GM23248 (cell line): Measurements from ENCODE around the gene DIPK1B. TPM values are rescaled to one million over a fixed set of nuclear protein-coding genes. Genes with fewer than 3 reads are reported as not detected.

Source experiments
- DNase-seq: peaks from one replicate; pipeline ENCODE4 v3.0.0-alpha.2; 2015
- H2AFZ ChIP-seq: fragments of 200-600 bp; sonication (generic); 2 replicates; pipeline ENCODE4 v1.6.1; 2016; ENCODE audit warnings: antibody characterized with exemption
- H3F3A ChIP-seq: fragments of 200-600 bp; sonication (generic); 2 replicates; pipeline ENCODE4 v1.6.1; 2016; ENCODE audit warnings: mild to moderate bottlenecking, antibody characterized with exemption, mixed run types; ENCODE audit not compliant: insufficient read depth
- H3K27ac ChIP-seq: fragments of 200-600 bp; sonication (generic); 2 replicates; pipeline ENCODE4 v1.5.1; 2016; ENCODE audit warnings: mild to moderate bottlenecking
- H3K27me3 ChIP-seq: fragments of 200-600 bp; sonication (generic); replicated peaks from 2 replicates; pipeline ENCODE4 v1.6.1; 2016; ENCODE audit warnings: mild to moderate bottlenecking; ENCODE audit not compliant: insufficient read depth
- H3K36me3 ChIP-seq: fragments of 200-600 bp; sonication (generic); 2 replicates; pipeline ENCODE4 v1.6.1; 2016; ENCODE audit warnings: low read depth, mild to moderate bottlenecking
- H3K4me1 ChIP-seq: fragments of 200-600 bp; sonication (generic); 2 replicates; pipeline ENCODE4 v1.6.1; 2016; ENCODE audit warnings: mild to moderate bottlenecking; ENCODE audit not compliant: insufficient read depth
- H3K4me2 ChIP-seq: fragments of 200-600 bp; sonication (generic); one replicate; pipeline ENCODE4 v1.6.1; 2016; ENCODE audit warnings: mild to moderate bottlenecking; ENCODE audit not compliant: unreplicated experiment
- H3K4me3 ChIP-seq: fragments of 200-600 bp; sonication (generic); 2 replicates; pipeline ENCODE4 v1.5.1; 2016; ENCODE audit warnings: mild to moderate bottlenecking
- H3K79me2 ChIP-seq: fragments of 200-600 bp; sonication (generic); 2 replicates; pipeline ENCODE4 v1.6.1; 2016; ENCODE audit warnings: mild to moderate bottlenecking; ENCODE audit not compliant: insufficient read depth
- H3K9ac ChIP-seq: fragments of 200-600 bp; sonication (generic); 2 replicates; pipeline ENCODE4 v1.6.1; 2016; ENCODE audit warnings: mild to moderate bottlenecking
- H3K9me2 ChIP-seq: fragments of 200-600 bp; sonication (generic); 2 replicates; pipeline ENCODE4 v1.6.1; 2016; ENCODE audit warnings: mixed run types, mild to moderate bottlenecking, moderate library complexity; ENCODE audit not compliant: insufficient read depth
- H3K9me3 ChIP-seq: fragments of 200-600 bp; sonication (generic); one replicate; pipeline ENCODE4 v1.6.1; 2017; ENCODE audit warnings: low read depth
- H4K20me1 ChIP-seq: fragments of 200-600 bp; sonication (generic); 2 replicates; pipeline ENCODE4 v1.6.0; 2016; ENCODE audit not compliant: insufficient read depth
- EZH2 ChIP-seq: fragments of 200-600 bp; sonication (generic); IDR thresholded peaks from 2 replicates; pipeline ENCODE4 v1.6.1; 2018; ENCODE audit warnings: antibody characterized with exemption, mild to moderate bottlenecking; ENCODE audit not compliant: insufficient read depth, poor library complexity, severe bottlenecking
- EZH2phosphoT487 ChIP-seq: fragments of 200-600 bp; sonication (generic); IDR thresholded peaks from 2 replicates; pipeline ENCODE4 v1.6.1; 2018; ENCODE audit warnings: antibody characterized with exemption, moderate library complexity, mild to moderate bottlenecking, low read depth; ENCODE audit not compliant: insufficient read depth
- WGBS, 2 experiments: methylation state at CpG; one replicate each; pipeline ENCODE4 v1.1.6; 2015 to 2017; ENCODE audit warnings: low lambda C conversion rate in 2 of 2, low coverage in 1 of 2; ENCODE audit errors: missing lambda C conversion rate in 2 of 2; 5-methylcytosine and 5-hydroxymethylcytosine counted together
- in situ Hi-C: fragments of 300-500 bp; cut with MboI; formaldehyde crosslinking; loops from 2 replicates; pipeline ENCODE4 v1.15.0; 2020
- polyA plus RNA-seq: library from polyadenylated mRNA; unstranded; fragments of >200 nt; fragmentation: Nextera tagmentation; extraction: Ambion mirVana; gene quantifications from 2 replicates; pipeline ENCODE4 v1.2.1, GENCODE V29; 2016
- total RNA-seq: library from RNA; depleted of rRNA; stranded (reverse); fragments of >200 nt; shearing (Covaris generic); gene quantifications from 2 replicates; pipeline ENCODE4 v1.2.3, GENCODE V29; 2014

The DIPK1B gene
- total and polyA plus RNA-seq, 2 experiments from 2014 or later = not detected

DNA sequence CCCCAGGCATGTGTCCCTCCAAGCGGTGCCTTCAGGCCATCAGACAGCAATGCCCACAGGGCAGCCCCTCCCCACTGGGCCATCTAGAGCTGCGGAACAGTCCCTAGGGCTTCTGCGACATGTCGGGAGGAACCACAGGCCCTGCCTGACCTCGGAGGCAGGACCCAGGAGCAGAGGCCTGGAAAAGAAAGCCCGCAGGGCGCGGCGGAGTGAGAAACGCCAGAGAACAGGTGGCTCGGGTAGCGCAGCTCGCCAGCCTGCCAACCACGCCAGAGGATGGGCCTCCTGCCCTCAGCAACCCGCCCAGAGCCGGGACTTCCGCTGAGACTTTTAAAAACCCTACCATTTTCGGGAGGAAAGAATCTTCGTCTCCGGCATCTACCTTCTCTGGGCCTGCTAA is 45.0 kb downstream of the DIPK1B start:
- TF ChIP-seq EZH2phosphoT487 (no peak), EZH2 (no peak)
- H3K9me2 ChIP-seq = no peaks in the 10 kb centered on the region
- H3F3A ChIP-seq = no peaks in the 10 kb centered on the region
- no peak overlapping the region for H2AFZ ChIP-seq
- H3K27me3 ChIP-seq = no peaks in the 10 kb centered on the region
- H3K27ac ChIP-seq = no peak overlapping the region
- H3K4me2 ChIP-seq = no peak overlapping the region
- no peak overlapping the region for H3K4me3 ChIP-seq
- H3K4me1 ChIP-seq = no peaks in the 10 kb centered on the region
- H3K9ac ChIP-seq = no peak overlapping the region
- DNase-seq = no peak
- no peaks in the 10 kb centered on the region for H3K79me2 ChIP-seq
- in situ Hi-C loops = no loop called here
- H3K36me3 ChIP-seq = no peaks in the 10 kb centered on the region
- H4K20me1 ChIP-seq = no peaks in the 10 kb centered on the region
- WGBS, 2 experiments = 76 to 81% methylated on average over 16 to 20 of the region's 20 CpGs
- no peaks in the 10 kb centered on the region for H3K9me3 ChIP-seq

DNA sequence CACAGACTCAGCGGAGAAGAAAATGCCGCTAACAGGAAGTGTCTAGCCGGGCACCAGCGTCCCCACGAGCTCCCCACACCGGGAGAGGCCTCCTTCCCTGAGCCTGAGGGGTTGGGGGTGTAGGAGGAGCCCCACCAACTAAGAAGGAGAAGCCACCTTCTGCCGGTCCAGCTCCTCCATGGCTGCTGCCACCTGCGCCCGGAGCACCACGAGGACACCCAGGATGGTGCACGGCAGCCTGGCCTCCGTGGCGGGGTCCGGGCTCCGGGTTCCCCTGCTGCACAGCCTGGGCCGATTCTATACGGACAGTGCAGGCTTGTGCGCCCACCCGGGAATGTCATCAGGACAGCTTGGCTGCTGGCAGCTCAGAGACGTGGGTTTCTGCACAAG is 45.4 kb downstream of the DIPK1B start:
- no peaks in the 10 kb centered on the region for H3K36me3 ChIP-seq
- no peaks in the 10 kb centered on the region for H3K27me3 ChIP-seq
- H3K9ac ChIP-seq = no peak overlapping the region
- no peak for TF ChIP-seq EZH2phosphoT487
- 60 to 66% methylated on average over 15 to 19 of the region's 20 CpGs for WGBS, 2 experiments
- no peak for DNase-seq
- H3K4me3 ChIP-seq = no peak overlapping the region
- no peaks in the 10 kb centered on the region for H3K9me3 ChIP-seq
- H3K4me2 ChIP-seq = no peak overlapping the region
- no peak overlapping the region for H3K27ac ChIP-seq
- no peaks in the 10 kb centered on the region for H3K9me2 ChIP-seq
- H3K4me1 ChIP-seq = no peaks in the 10 kb centered on the region
- in situ Hi-C loops = no loop called here
- H3K79me2 ChIP-seq = no peaks in the 10 kb centered on the region
- no peak overlapping the region for H2AFZ ChIP-seq
- no peaks in the 10 kb centered on the region for H4K20me1 ChIP-seq
- H3F3A ChIP-seq = no peaks in the 10 kb centered on the region

DNA sequence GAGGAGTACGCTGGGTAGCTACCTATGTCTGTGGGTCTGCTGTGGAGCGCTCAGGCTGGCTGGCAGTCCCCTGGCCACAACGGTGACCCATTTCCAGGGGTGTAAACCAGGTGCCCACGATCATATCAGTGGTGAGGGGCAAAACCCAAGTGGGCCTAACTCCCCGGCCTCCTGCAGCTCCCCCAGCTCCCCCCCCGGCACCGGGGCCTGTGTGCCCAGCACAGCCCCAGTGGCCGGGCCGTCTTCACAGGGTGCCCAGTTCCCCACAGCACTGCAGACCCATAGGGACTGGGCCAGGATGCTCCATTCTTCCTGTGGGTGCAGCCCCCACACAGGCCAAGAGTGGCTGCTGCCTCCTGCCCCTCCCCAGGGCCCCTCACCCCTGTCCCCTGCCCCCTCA is 46.6 kb downstream of the DIPK1B start:
- Histone ChIP-seq H3K9me3 (no peaks in the 10 kb centered on the region), H2AFZ (no peak overlapping the region), H3F3A (no peaks in the 10 kb centered on the region), H3K4me1 (no peaks in the 10 kb centered on the region), H4K20me1 (no peaks in the 10 kb centered on the region), H3K79me2 (no peaks in the 10 kb centered on the region), H3K36me3 (no peaks in the 10 kb centered on the region), H3K9me2 (no peaks in the 10 kb centered on the region), H3K4me2 (no peak overlapping the region), H3K27ac (no peak overlapping the region), H3K9ac (no peak overlapping the region), H3K4me3 (no peak overlapping the region), H3K27me3 (no peaks in the 10 kb centered on the region)
- DNase-seq = no peak
- TF ChIP-seq EZH2 (no peak), EZH2phosphoT487 (no peak)
- 66 to 79% methylated on average over 7 of the region's 9 CpGs for WGBS, 2 experiments
- in situ Hi-C loops = no loop called here

DNA sequence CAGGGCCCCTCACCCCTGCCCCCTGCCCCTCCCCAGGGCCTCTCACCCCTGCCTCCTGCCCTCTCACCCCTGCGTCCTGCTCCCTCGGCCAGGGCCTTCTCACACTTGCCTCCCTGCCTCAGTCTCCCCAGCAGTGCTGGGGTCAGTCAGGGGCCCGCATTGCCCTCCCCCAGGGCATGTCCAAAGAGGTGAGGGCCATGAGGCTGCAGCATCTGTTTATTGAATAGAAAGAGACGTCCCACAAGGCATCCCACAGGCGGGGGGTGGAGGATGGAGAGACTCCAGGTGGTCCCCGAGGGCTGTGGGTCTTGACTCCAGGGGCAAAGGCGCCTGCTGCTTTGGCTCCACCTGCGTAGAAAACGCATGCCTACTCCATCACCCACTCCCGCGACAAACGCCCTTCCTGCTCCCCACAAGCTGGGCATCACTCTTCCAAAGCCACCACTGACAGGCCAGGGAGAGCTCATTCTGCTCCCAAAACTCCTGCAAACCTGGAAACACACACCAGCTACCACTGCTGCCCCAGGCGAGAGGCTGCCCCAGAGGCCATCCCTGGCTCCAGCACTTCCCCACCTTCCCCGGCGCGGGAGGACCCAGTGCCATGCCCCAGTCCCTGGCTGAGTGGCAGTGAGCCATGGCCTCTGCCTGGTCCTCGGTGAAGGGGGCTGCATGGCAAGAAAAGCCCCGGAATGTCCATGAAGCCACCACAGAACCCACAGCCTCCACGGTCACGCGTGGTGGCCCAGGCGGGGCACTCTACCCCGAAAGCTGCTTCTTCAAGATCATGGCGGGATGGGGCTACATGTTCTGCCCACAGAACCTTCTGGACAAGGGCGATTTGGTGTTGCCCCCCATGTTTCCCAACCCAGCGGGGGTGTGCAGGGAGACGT is 47.3 kb downstream of the DIPK1B start:
- no peak overlapping the region for H3K9ac ChIP-seq
- H3F3A ChIP-seq = no peaks in the 10 kb centered on the region
- in situ Hi-C loops = no loop called here
- H3K9me3 ChIP-seq = no peaks in the 10 kb centered on the region
- 73 to 75% methylated on average over 27 of the region's 27 CpGs for WGBS, 2 experiments
- no peak for DNase-seq
- no peaks in the 10 kb centered on the region for H3K27me3 ChIP-seq
- H3K27ac ChIP-seq = no peak overlapping the region
- no peaks in the 10 kb centered on the region for H3K79me2 ChIP-seq
- no peaks in the 10 kb centered on the region for H3K4me1 ChIP-seq
- no peaks in the 10 kb centered on the region for H3K9me2 ChIP-seq
- H3K4me2 ChIP-seq = no peak overlapping the region
- no peaks in the 10 kb centered on the region for H3K36me3 ChIP-seq
- no peak overlapping the region for H2AFZ ChIP-seq
- no peaks in the 10 kb centered on the region for H4K20me1 ChIP-seq
- TF ChIP-seq EZH2 (no peak), EZH2phosphoT487 (no peak)
- H3K4me3 ChIP-seq = no peak overlapping the region
